ENCODE data around the gene ALDH3A2.

GRCh38 chr17:19705771-19706770, 57.5 kb downstream of the ALDH3A2 start:
- TF ChIP-seq CTCF (IDR thresholded peaks at IDR 0.05): no peak
- no peak for TF ChIP-seq POLR2A (IDR thresholded peaks at IDR 0.05)

Measured in lower leg skin (tissue), 3 donors.